ENCODE data around the gene PPP1R36. TPM values are rescaled to one million over a fixed set of nuclear protein-coding genes. Genes with fewer than 3 reads are reported as not detected.
"Not testable (repeated sequence)": the region's sequence is repeated elsewhere in the genome, so short reads cannot be mapped to it uniquely, and the experiment has no call there.

Gene PPP1R36
- total and polyA plus RNA-seq, 12 donors = 0.27 to 2.2 (median 0.93) TPM

GRCh38 chr14:64544607-64545312, 5.0 kb upstream of the PPP1R36 start:
- intact Hi-C loops (cut with DNase I) = loop anchor here (5.0 kb wide), 1 partner anchor 88 kb away; no protein-coding TSS in a partner anchor
- DNase-seq = no peak
- Histone ChIP-seq H3K4me1 (replicated peaks in 1 of 2) (peaks cover 4 to 10% of the 10 kb centered on the region in 2 donors), H3K4me3 (peak overlapping the region in 1 of 4 donors; percentile 9), H3K9me3 (replicated peaks in 1 of 3) (no peaks in the 10 kb centered on the region), H3K36me3 (replicated peaks in 1 of 2) (no peaks in the 10 kb centered on the region), H3K27me3 (peaks cover under 1% of the 10 kb centered on the region), H3K27ac (no peak overlapping the region)
- whole genome bisulfite sequencing, 4 donors = 64 to 81% (median 71%) methylated on average over 5 of the region's 5 CpGs
- no peak for TF ChIP-seq POLR2A (IDR thresholded peaks at IDR 0.05)

GRCh38 chr14:64549016-64549415, 745 bp upstream of the PPP1R36 start:
- no peak for TF ChIP-seq POLR2A (IDR thresholded peaks at IDR 0.05)
- intact Hi-C loops (cut with DNase I) = no loop called here
- Histone ChIP-seq H3K36me3 (replicated peaks in 1 of 2) (no peaks in the 10 kb centered on the region), H3K27ac (no peak overlapping the region), H3K4me3 (no peak overlapping the region), H3K4me1 (replicated peaks in 1 of 2) (peaks cover 8 to 11% of the 10 kb centered on the region in 2 donors), H3K27me3 (peaks cover 8% of the 10 kb centered on the region), H3K9me3 (replicated peaks in 1 of 3) (no peaks in the 10 kb centered on the region)
- no peak for DNase-seq
- 85 to 92% (median 90%) methylated on average over 1 of the region's 1 CpG for WGBS, 4 donors

GRCh38 chr14:64550621-64551333, 1.0 kb downstream of the PPP1R36 start:
- no peak overlapping the region for H3K27ac ChIP-seq
- no peak for TF ChIP-seq CTCF (IDR thresholded peaks at IDR 0.05)
- TF ChIP-seq POLR2A (IDR thresholded peaks at IDR 0.05) = no peak
- intact Hi-C loops (cut with DNase I) = no loop called here
- H3K9me3 ChIP-seq (replicated peaks in 1 of 3) = no peaks in the 10 kb centered on the region
- DNase-seq = no peak
- H3K4me3 ChIP-seq = no peak overlapping the region
- H3K27me3 ChIP-seq = peaks cover 8% of the 10 kb centered on the region
- H3K36me3 ChIP-seq (replicated peaks in 1 of 2) = no peaks in the 10 kb centered on the region
- H3K4me1 ChIP-seq (replicated peaks in 1 of 2) = peaks cover 8 to 11% of the 10 kb centered on the region in 2 donors
- 67 to 69% (median 68%) methylated on average over 7 of the region's 7 CpGs for WGBS, 4 donors

- Histone ChIP-seq H3K9me3 (replicated peaks in 1 of 3) (no peaks in the 10 kb centered on the region), H3K36me3 (replicated peaks in 1 of 2) (no peaks in the 10 kb centered on the region), H3K27ac (no peak overlapping the region), H3K27me3 (peaks cover 8% of the 10 kb centered on the region), H3K4me3 (no peak overlapping the region), H3K4me1 (replicated peaks in 1 of 2) (peaks cover 6 to 7% of the 10 kb centered on the region in 2 donors)
- no peak for DNase-seq
- intact Hi-C loops (cut with DNase I) = no loop called here
- 66 to 78% (median 72%) methylated on average over 4 of the region's 4 CpGs for whole genome bisulfite sequencing, 4 donors
- no peak for TF ChIP-seq CTCF (IDR thresholded peaks at IDR 0.05)
- no peak for TF ChIP-seq POLR2A (IDR thresholded peaks at IDR 0.05)
Measured at GRCh38 chr14:64554556-64554955, 4.8 kb downstream of the PPP1R36 start.

GRCh38 chr14:64556526-64556925, 6.8 kb downstream of the PPP1R36 start:
- Histone ChIP-seq H3K9me3 (replicated peaks in 1 of 3) (no peaks in the 10 kb centered on the region), H3K4me3 (no peak overlapping the region), H3K27me3 (no peaks in the 10 kb centered on the region), H3K27ac (no peak overlapping the region), H3K4me1 (replicated peaks in 1 of 2) (no peaks in the 10 kb centered on the region), H3K36me3 (replicated peaks in 1 of 2) (no peaks in the 10 kb centered on the region)
- TF ChIP-seq POLR2A (IDR thresholded peaks at IDR 0.05) (no peak), CTCF (IDR thresholded peaks at IDR 0.05) (no peak)
- no peak for DNase-seq
- WGBS, 4 donors = 88 to 98% (median 94%) methylated on average over 5 of the region's 5 CpGs
- intact Hi-C loops (cut with DNase I) = no loop called here

GRCh38 chr14:64558216-64558615, 8.5 kb downstream of the PPP1R36 start:
- DNase-seq; H3K36me3 ChIP-seq (replicated peaks in 1 of 2); H3K27ac ChIP-seq; H3K27me3 ChIP-seq; H3K9me3 ChIP-seq (replicated peaks in 1 of 3); H3K4me3 ChIP-seq; intact Hi-C loops (cut with DNase I); H3K4me1 ChIP-seq (replicated peaks in 1 of 2): not testable (repeated sequence)
- 78 to 97% (median 94%) methylated on average over 2 of the region's 2 CpGs for WGBS, 4 donors

All from adrenal gland (tissue), 12 donors.